ENCODE data around the gene BTBD19.

BTBD19 gene

GRCh38 chr1:44860891-44861425 lies 52.6 kb downstream of the BTBD19 start:
- Histone ChIP-seq H3K36me3 (ENCODE audit: control insufficient read depth in 2 of 2, insufficient read depth in 2 of 2, low read length in 2 of 2) (peaks cover 3 to 7% of the 10 kb centered on the region in 2 donors), H3K9me3 (ENCODE audit: control insufficient read depth in 2 of 2, low read length in 2 of 2) (no peaks in the 10 kb centered on the region), H3K27me3 (ENCODE audit: control insufficient read depth in 2 of 2, insufficient read depth in 2 of 2, low read length in 2 of 2) (no peaks in the 10 kb centered on the region), H3K9ac (ENCODE audit: low read depth in 1 of 2, low read length in 2 of 2) (no peak overlapping the region), H3K4me1 (ENCODE audit: control insufficient read depth in 2 of 2, insufficient read depth in 2 of 2, low read length in 2 of 2) (peaks cover 0 to 2% of the 10 kb centered on the region in 2 donors), H3K27ac (ENCODE audit: low read depth in 2 of 2, low read length in 2 of 2) (no peak overlapping the region), H3K4me3 (ENCODE audit: low read length in 2 of 2) (no peak overlapping the region)

- H3K4me3 ChIP-seq (ENCODE audit: low read length in 2 of 2), result no peak overlapping the region
- no peak overlapping the region for H3K9ac ChIP-seq (ENCODE audit: low read depth in 1 of 2, low read length in 2 of 2)
- no peaks in the 10 kb centered on the region for H3K27me3 ChIP-seq (ENCODE audit: control insufficient read depth in 2 of 2, insufficient read depth in 2 of 2, low read length in 2 of 2)
- no peaks in the 10 kb centered on the region for H3K9me3 ChIP-seq (ENCODE audit: control insufficient read depth in 2 of 2, low read length in 2 of 2)
- no peak overlapping the region for H3K27ac ChIP-seq (ENCODE audit: low read depth in 2 of 2, low read length in 2 of 2)
- peaks cover 0 to 3% of the 10 kb centered on the region in 2 donors for H3K36me3 ChIP-seq (ENCODE audit: control insufficient read depth in 2 of 2, insufficient read depth in 2 of 2, low read length in 2 of 2)
- H3K4me1 ChIP-seq (ENCODE audit: control insufficient read depth in 2 of 2, insufficient read depth in 2 of 2, low read length in 2 of 2), result peaks cover 0 to 2% of the 10 kb centered on the region in 2 donors
Measured at GRCh38 chr1:44862829-44863401, 54.6 kb downstream of the BTBD19 start.

Data from mucosa of rectum (tissue), 2 donors.